ENCODE results near the gene FANCB. TPM values are rescaled to one million over a fixed set of nuclear protein-coding genes. Genes with fewer than 3 reads are reported as not detected.

Gene FANCB
- total RNA-seq, 1 experiment from 2014 or later, result 11.6 TPM

- Histone ChIP-seq H3K27ac (ENCODE audit: low read length) (no peak overlapping the region), H4K20me1 (ENCODE audit: low read length) (no peaks in the 10 kb centered on the region), H3K9me2 (replicated peaks; ENCODE audit: low read length) (no peaks in the 10 kb centered on the region), H3K9ac (ENCODE audit: low read length) (no peak overlapping the region), H3K4me2 (ENCODE audit: low read length) (no peak overlapping the region), H3F3A (ENCODE audit: low read length, unreplicated experiment) (no peaks in the 10 kb centered on the region), H3K36me3 (ENCODE audit: low read depth, low read length) (peaks cover 8% of the 10 kb centered on the region; the same call in 1 of the 2 replicates), H3K9me3 (ENCODE audit: low read length) (no peaks in the 10 kb centered on the region), H2AFZ (ENCODE audit: low read length) (no peak overlapping the region), H3K4me3 (ENCODE audit: low read length) (no peak overlapping the region), H3K27me3 (ENCODE audit: low read length) (no peaks in the 10 kb centered on the region), H3K79me2 (ENCODE audit: low read length) (no peaks in the 10 kb centered on the region), H3K4me1 (ENCODE audit: insufficient read depth, low read length) (no peaks in the 10 kb centered on the region)
- no peak for TF ChIP-seq CTCF (conservative IDR thresholded peaks at IDR 0.05; ENCODE audit: low read depth, low read length)
- TF ChIP-seq EZH2phosphoT487 (IDR thresholded peaks at IDR 0.05; ENCODE audit: borderline replicate concordance, low read length), result no peak
- no peak for TF ChIP-seq EZH2 (IDR thresholded peaks at IDR 0.05; ENCODE audit: low read length, unreplicated experiment)
- ChIA-PET CTCF (no interaction called here), POLR2A (ENCODE audit: unreplicated experiment) (no interaction called here)
- intact Hi-C loops (cut with micrococcal nuclease), result no loop called here
- ATAC-seq, result no peak
- no peak for DNase-seq
- no TSS peak for BruUV-seq (replicated peaks)
Measured at GRCh38 chrX:14832151-14832550, 40.7 kb downstream of the FANCB start.

DNA sequence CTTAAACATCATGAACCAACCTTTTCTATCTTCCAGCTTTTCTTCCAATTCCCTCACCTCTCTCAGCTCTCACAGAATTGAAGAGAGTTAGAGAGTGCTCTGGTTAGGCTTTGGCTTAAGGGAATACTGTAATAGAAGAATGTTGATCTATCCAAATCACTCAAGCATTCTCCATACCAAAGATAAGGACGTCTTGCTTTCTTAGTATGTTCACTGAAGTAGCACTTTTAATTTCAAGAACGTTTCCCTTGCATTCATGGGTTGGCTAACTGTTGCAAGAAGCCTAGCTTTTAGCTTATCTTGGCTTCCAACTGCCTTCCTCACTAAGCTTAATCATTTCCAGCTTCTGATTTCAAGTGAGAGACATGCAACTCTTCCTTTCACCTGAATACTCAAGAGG, 43.2 kb downstream of the FANCB start:
- ATAC-seq, result no peak
- ChIA-PET CTCF (no interaction called here), POLR2A (ENCODE audit: unreplicated experiment) (no interaction called here)
- Histone ChIP-seq H3F3A (ENCODE audit: low read length, unreplicated experiment) (no peaks in the 10 kb centered on the region), H3K27me3 (ENCODE audit: low read length) (no peaks in the 10 kb centered on the region), H3K9me3 (ENCODE audit: low read length) (no peaks in the 10 kb centered on the region), H3K27ac (ENCODE audit: low read length) (no peak overlapping the region), H2AFZ (ENCODE audit: low read length) (no peak overlapping the region), H3K4me3 (ENCODE audit: low read length) (no peak overlapping the region), H4K20me1 (ENCODE audit: low read length) (no peaks in the 10 kb centered on the region), H3K4me1 (ENCODE audit: insufficient read depth, low read length) (no peaks in the 10 kb centered on the region), H3K9me2 (replicated peaks; ENCODE audit: low read length) (no peaks in the 10 kb centered on the region), H3K79me2 (ENCODE audit: low read length) (no peaks in the 10 kb centered on the region), H3K4me2 (ENCODE audit: low read length) (no peak overlapping the region), H3K36me3 (ENCODE audit: low read depth, low read length) (no peaks in the 10 kb centered on the region), H3K9ac (ENCODE audit: low read length) (no peak overlapping the region)
- DNase-seq, result no peak
- no TSS peak for BruUV-seq (replicated peaks)
- TF ChIP-seq EZH2phosphoT487 (IDR thresholded peaks at IDR 0.05; ENCODE audit: borderline replicate concordance, low read length), result no peak
- no peak for TF ChIP-seq CTCF (conservative IDR thresholded peaks at IDR 0.05; ENCODE audit: low read depth, low read length)
- no peak for TF ChIP-seq EZH2 (IDR thresholded peaks at IDR 0.05; ENCODE audit: low read length, unreplicated experiment)
- intact Hi-C loops (cut with micrococcal nuclease), result no loop called here

- Histone ChIP-seq H3K4me1 (ENCODE audit: insufficient read depth, low read length) (no peaks in the 10 kb centered on the region), H2AFZ (ENCODE audit: low read length) (no peak overlapping the region), H4K20me1 (ENCODE audit: low read length) (no peaks in the 10 kb centered on the region), H3K9me2 (replicated peaks; ENCODE audit: low read length) (no peaks in the 10 kb centered on the region), H3K9ac (ENCODE audit: low read length) (no peak overlapping the region), H3K79me2 (ENCODE audit: low read length) (no peaks in the 10 kb centered on the region), H3K9me3 (ENCODE audit: low read length) (no peaks in the 10 kb centered on the region), H3K4me3 (ENCODE audit: low read length) (no peak overlapping the region), H3K27me3 (ENCODE audit: low read length) (no peaks in the 10 kb centered on the region), H3K36me3 (ENCODE audit: low read depth, low read length) (no peaks in the 10 kb centered on the region), H3K4me2 (ENCODE audit: low read length) (no peak overlapping the region), H3K27ac (ENCODE audit: low read length) (no peak overlapping the region), H3F3A (ENCODE audit: low read length, unreplicated experiment) (no peaks in the 10 kb centered on the region)
- no TSS peak for BruUV-seq (replicated peaks)
- DNase-seq (no peak), ATAC-seq (no peak)
- ChIA-PET CTCF (no interaction called here), POLR2A (ENCODE audit: unreplicated experiment) (no interaction called here)
- intact Hi-C loops (cut with micrococcal nuclease), result no loop called here
- TF ChIP-seq EZH2 (IDR thresholded peaks at IDR 0.05; ENCODE audit: low read length, unreplicated experiment), result no peak
- no peak for TF ChIP-seq EZH2phosphoT487 (IDR thresholded peaks at IDR 0.05; ENCODE audit: borderline replicate concordance, low read length)
- TF ChIP-seq CTCF (conservative IDR thresholded peaks at IDR 0.05; ENCODE audit: low read depth, low read length), result no peak
Measured at GRCh38 chrX:14826319-14826718, 46.5 kb downstream of the FANCB start.

Data from PC-3 (cell line).